Left hindlimb (tissue), 1 donor: ENCODE results near the gene LGALS14.
"Not testable (repeated sequence)": the region's sequence is repeated elsewhere in the genome, so short reads cannot be mapped to it uniquely, and the experiment has no call there.

Experiments used
- DNase-seq: peaks from one replicate; pipeline ENCODE4 v3.0.0-alpha.2; 2018

The LGALS14 gene

GRCh38 chr19:39704181-39705044 lies at the start of gene LGALS14:
LGALS14 (plus strand) TSS chr19:39704481; CDS start chr19:39704529, 48 bp downstream.
- no peak for DNase-seq

GRCh38 chr19:39655613-39656012 lies 48.7 kb upstream of the LGALS14 start, which contains the start of gene LGALS16:
LGALS16 (plus strand) TSS chr19:39655913; CDS start chr19:39655962, 49 bp downstream.
- DNase-seq = no peak

- DNase-seq = no peak
Measured at GRCh38 chr19:39659791-39660190, 44.5 kb upstream of the LGALS14 start.

GRCh38 chr19:39660661-39661060 lies 43.6 kb upstream of the LGALS14 start:
- no peak for DNase-seq

- DNase-seq = no peak
Measured at GRCh38 chr19:39661565-39661964, 42.7 kb upstream of the LGALS14 start.

- not testable (repeated sequence) for DNase-seq
Measured at GRCh38 chr19:39669860-39670259, 34.4 kb upstream of the LGALS14 start.

- no peak for DNase-seq
Measured at GRCh38 chr19:39670998-39671397, 33.3 kb upstream of the LGALS14 start.

- no peak for DNase-seq
Measured at GRCh38 chr19:39671739-39672363, 32.4 kb upstream of the LGALS14 start.

- no peak for DNase-seq
Measured at GRCh38 chr19:39672473-39672872, 31.8 kb upstream of the LGALS14 start.

GRCh38 chr19:39673862-39674261 lies 30.4 kb upstream of the LGALS14 start:
- DNase-seq = not testable (repeated sequence)

- no peak for DNase-seq
Measured at GRCh38 chr19:39676004-39676403, 28.3 kb upstream of the LGALS14 start.

- no peak for DNase-seq
Measured at GRCh38 chr19:39677961-39678889, 26.1 kb upstream of the LGALS14 start.

- DNase-seq = no peak
Measured at GRCh38 chr19:39679056-39679790, 25.1 kb upstream of the LGALS14 start.

GRCh38 chr19:39679791-39680168 lies 24.5 kb upstream of the LGALS14 start:
- no peak for DNase-seq

GRCh38 chr19:39680593-39680992 lies 23.7 kb upstream of the LGALS14 start:
- no peak for DNase-seq

- no peak for DNase-seq
Measured at GRCh38 chr19:39681416-39681815, 22.9 kb upstream of the LGALS14 start.

GRCh38 chr19:39684267-39684666 lies 20.0 kb upstream of the LGALS14 start:
- DNase-seq = no peak

GRCh38 chr19:39686739-39687138 lies 17.5 kb upstream of the LGALS14 start:
- DNase-seq = no peak

GRCh38 chr19:39688637-39689036 lies 15.6 kb upstream of the LGALS14 start:
- not testable (repeated sequence) for DNase-seq

- DNase-seq = no peak
Measured at GRCh38 chr19:39692166-39692565, 12.1 kb upstream of the LGALS14 start.

- no peak for DNase-seq
Measured at GRCh38 chr19:39692822-39693221, 11.5 kb upstream of the LGALS14 start.

GRCh38 chr19:39695759-39696158 lies 8.5 kb upstream of the LGALS14 start:
- no peak for DNase-seq
